Gastrocnemius medialis (tissue), 4 donors: Measurements from ENCODE around the gene ATE1. TPM values are rescaled to one million over a fixed set of nuclear protein-coding genes. Genes with fewer than 3 reads are reported as not detected.
"Not testable (repeated sequence)": the region's sequence is repeated elsewhere in the genome, so short reads cannot be mapped to it uniquely, and the experiment has no call there.

Experiments used
- ATAC-seq, 2 donors: fragments of 150-250 bp; one replicate each; pipeline ENCODE4 v1.9.1; 2016
- DNase-seq, 2 donors: peaks; one replicate each; pipeline ENCODE4 v3.0.0-alpha.2; 2019
- H3K27ac ChIP-seq, 4 donors: fragments of 200-600 bp; sonication (generic); 1 replicate in 1 of 4; 2 replicates in 3 of 4; pipeline ENCODE4 v1.5.1; 2016 to 2018; ENCODE audit warnings: mild to moderate bottlenecking in 2 of 4, moderate library complexity in 1 of 4
- H3K27me3 ChIP-seq, 3 donors: fragments of 200-600 bp; sonication (generic) in 2 of 3; 1 replicate in 1 of 3; 2 replicates in 2 of 3; pipeline versions ENCODE4 v1.5.1 to v1.6.0; 2016 to 2019; ENCODE audit warnings: mild to moderate bottlenecking in 1 of 3, moderate library complexity in 1 of 3
- H3K36me3 ChIP-seq, 2 donors: fragments of 200-600 bp; sonication (generic) in 1 of 2; one replicate each; pipeline ENCODE4 v1.5.1; 2017 to 2018
- H3K4me1 ChIP-seq, 2 donors: fragments of 200-600 bp; sonication (generic) in 1 of 2; one replicate each; pipeline ENCODE4 v1.5.1; 2016 to 2017; ENCODE audit warnings: mild to moderate bottlenecking in 2 of 2
- H3K4me3 ChIP-seq, 4 donors: fragments of 200-600 bp; sonication (generic) in 3 of 4; 1 replicate in 1 of 4; 2 replicates in 3 of 4; pipeline ENCODE4 v1.5.1; 2016 to 2019; ENCODE audit warnings: mild to moderate bottlenecking in 2 of 4
- H3K9me3 ChIP-seq, 3 donors: fragments of 200-600 bp; sonication (generic) in 2 of 3; 1 replicate in 1 of 3; 2 replicates in 2 of 3; pipeline ENCODE4 v1.5.1; 2016 to 2019
- POLR2A ChIP-seq, 2 donors: fragments of 450-650 bp; IDR thresholded peaks; one replicate each; pipeline ENCODE4 v1.6.1; 2017; ENCODE audit warnings: antibody characterized with exemption in 2 of 2, mild to moderate bottlenecking in 2 of 2, moderate library complexity in 2 of 2
- in situ Hi-C, 4 donors: fragments of 200-750 bp; cut with MboI; loops; one replicate each; pipeline versions ENCODE4 v1.15.0 to v1.8.0; 2017; ENCODE audit warnings: low sequenced_read_pairs in 4 of 4
- intact Hi-C: fragments of 100-400 bp; cut with DNase I; formaldehyde crosslinking; loops from one replicate; pipeline ENCODE4 v1.15.1; 2023; ENCODE audit warnings: low total_unique reads
- total RNA-seq, 4 donors: library from RNA; depleted of rRNA; stranded (reverse); fragments of >200 nt; gene quantifications; one replicate each; pipeline versions ENCODE4 v1.1.0 to v1.2.3, GENCODE V29; 2016
- TF ChIP-seq, protein P1 (sequence below), 5 experiments: fragments of 450-650 bp in 3 of 5; fragments of 200-600 bp in 2 of 5; sonication (generic) in 2 of 5; IDR thresholded peaks in 4 of 5; conservative IDR thresholded peaks in 1 of 5; 1 replicate in 4 of 5; 2 replicates in 1 of 5; pipeline ENCODE4 v1.5.1; 2016 to 2019; ENCODE audit warnings: antibody characterized with exemption in 5 of 5, mild to moderate bottlenecking in 3 of 5, moderate library complexity in 3 of 5

The ATE1 gene
- total RNA-seq, 4 donors from 2014 or later = 34.3 to 57.6 (median 39.4) TPM

DNA sequence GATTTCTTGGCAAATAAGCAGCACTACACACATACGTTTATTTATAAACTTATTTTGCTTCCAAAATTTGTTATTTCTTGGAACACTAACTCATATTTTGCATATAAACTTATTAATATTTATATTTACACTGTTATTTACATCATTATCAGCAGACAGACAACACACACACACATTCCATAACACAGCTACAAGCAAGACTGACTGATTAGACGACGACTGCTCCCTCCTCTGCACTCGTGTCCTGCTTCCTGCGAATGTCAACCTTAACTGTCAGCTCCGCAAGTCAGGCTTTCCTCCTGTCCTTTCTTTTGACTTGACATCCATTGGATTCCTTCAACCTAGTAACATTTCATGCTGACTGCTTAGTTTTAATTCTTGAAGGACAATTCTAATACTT is 96.6 kb downstream of the ATE1 start:
- in situ Hi-C loops (no loop called here), intact Hi-C loops (no loop called here)
- Histone ChIP-seq H3K27ac (no peak overlapping the region), H3K4me3 (no peak overlapping the region), H3K36me3 (peaks cover 0 to 34% of the 10 kb centered on the region in 2 donors), H3K27me3 (no peaks in the 10 kb centered on the region), H3K9me3 (no peaks in the 10 kb centered on the region), H3K4me1 (peaks cover 0 to 3% of the 10 kb centered on the region in 2 donors)
- TF ChIP-seq, protein P1, sequence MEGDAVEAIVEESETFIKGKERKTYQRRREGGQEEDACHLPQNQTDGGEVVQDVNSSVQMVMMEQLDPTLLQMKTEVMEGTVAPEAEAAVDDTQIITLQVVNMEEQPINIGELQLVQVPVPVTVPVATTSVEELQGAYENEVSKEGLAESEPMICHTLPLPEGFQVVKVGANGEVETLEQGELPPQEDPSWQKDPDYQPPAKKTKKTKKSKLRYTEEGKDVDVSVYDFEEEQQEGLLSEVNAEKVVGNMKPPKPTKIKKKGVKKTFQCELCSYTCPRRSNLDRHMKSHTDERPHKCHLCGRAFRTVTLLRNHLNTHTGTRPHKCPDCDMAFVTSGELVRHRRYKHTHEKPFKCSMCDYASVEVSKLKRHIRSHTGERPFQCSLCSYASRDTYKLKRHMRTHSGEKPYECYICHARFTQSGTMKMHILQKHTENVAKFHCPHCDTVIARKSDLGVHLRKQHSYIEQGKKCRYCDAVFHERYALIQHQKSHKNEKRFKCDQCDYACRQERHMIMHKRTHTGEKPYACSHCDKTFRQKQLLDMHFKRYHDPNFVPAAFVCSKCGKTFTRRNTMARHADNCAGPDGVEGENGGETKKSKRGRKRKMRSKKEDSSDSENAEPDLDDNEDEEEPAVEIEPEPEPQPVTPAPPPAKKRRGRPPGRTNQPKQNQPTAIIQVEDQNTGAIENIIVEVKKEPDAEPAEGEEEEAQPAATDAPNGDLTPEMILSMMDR (IDR thresholded peaks at IDR 0.05 in 4 of 5, conservative IDR thresholded peaks at IDR 0.05 in 1 of 5) = no peak
- no peak for TF ChIP-seq POLR2A (IDR thresholded peaks at IDR 0.05)
- no peak for ATAC-seq
- DNase-seq = no peak

DNA sequence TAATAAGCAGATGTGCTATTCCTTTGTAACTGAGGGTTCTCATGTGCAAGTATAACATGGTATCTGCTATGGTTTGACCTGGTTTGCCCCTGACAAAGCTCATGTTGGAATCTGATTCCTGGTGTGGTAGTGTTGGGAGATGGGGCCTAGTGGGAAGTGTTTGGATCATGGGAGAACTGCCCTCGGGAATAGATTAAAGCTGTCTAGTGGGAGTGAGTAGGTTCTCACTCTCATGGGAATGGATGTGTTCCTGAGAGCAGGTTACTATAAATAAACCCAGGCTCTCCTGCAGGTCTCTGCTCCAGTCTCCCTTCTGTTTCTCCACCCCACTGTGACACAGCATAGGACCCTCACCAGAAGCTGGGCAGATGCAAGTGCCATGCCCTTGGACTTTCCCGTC is 97.7 kb downstream of the ATE1 start:
- ATAC-seq = peak; percentile 36 to 55
- in situ Hi-C loops (no loop called here), intact Hi-C loops (no loop called here)
- no peak for TF ChIP-seq POLR2A (IDR thresholded peaks at IDR 0.05)
- TF ChIP-seq, protein P1 (IDR thresholded peaks at IDR 0.05 in 4 of 5, conservative IDR thresholded peaks at IDR 0.05 in 1 of 5) = no peak
- peaks cover 0 to 3% of the 10 kb centered on the region in 2 donors for H3K4me1 ChIP-seq
- no peak overlapping the region for H3K4me3 ChIP-seq
- H3K36me3 ChIP-seq = peaks cover 0 to 24% of the 10 kb centered on the region in 2 donors
- no peaks in the 10 kb centered on the region for H3K27me3 ChIP-seq
- DNase-seq = no peak
- H3K27ac ChIP-seq = no peak overlapping the region
- H3K9me3 ChIP-seq = no peaks in the 10 kb centered on the region

DNA sequence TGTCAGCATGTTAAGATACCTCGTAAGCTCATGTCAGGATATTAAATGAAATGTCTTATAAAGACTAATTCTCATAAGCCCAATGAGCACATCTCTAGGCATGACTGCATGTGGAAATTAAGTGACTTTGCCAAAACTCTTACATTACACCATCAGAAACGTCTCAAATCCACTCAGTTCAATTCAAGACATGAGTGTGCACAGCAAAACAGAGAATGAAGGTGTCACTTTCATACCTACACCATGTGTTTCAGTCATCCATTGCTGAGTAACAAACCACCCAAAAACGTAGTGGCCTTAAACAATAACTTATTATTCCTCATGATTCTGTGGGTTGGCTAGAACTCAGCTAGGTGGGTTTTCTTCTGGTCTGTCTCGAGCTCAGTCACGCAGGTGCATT is 99.8 kb downstream of the ATE1 start:
- Histone ChIP-seq H3K27ac (no peak overlapping the region), H3K27me3 (no peaks in the 10 kb centered on the region), H3K9me3 (no peaks in the 10 kb centered on the region), H3K36me3 (peaks cover 0 to 8% of the 10 kb centered on the region in 2 donors), H3K4me3 (no peak overlapping the region), H3K4me1 (peaks cover 3% of the 10 kb centered on the region in 2 donors)
- intact Hi-C loops (no loop called here), in situ Hi-C loops (no loop called here)
- TF ChIP-seq, protein P1 (IDR thresholded peaks at IDR 0.05 in 4 of 5, conservative IDR thresholded peaks at IDR 0.05 in 1 of 5) = no peak
- TF ChIP-seq POLR2A (IDR thresholded peaks at IDR 0.05) = no peak
- DNase-seq = no peak
- ATAC-seq = no peak

DNA sequence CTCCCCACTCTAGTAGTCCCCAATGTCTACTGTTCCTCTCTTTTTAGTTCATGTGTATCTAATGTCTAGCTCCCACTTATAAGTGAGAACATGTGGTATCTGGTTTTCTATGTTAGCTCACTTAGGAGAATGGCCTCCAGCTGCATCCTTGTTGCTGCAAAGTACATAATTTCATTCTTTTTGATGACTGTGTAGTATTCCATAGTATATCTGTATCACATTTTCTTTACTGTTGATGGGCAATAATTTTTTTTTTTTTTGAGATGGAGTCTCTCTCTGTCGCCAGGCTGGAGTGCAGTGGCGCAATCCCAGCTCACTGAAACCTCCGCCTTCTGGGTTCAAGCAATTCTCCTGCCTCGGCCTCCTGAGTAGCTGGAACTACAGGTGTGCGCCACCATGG is 101.1 kb downstream of the ATE1 start:
- DNase-seq, H3K27me3 ChIP-seq, H3K9me3 ChIP-seq, H3K4me1 ChIP-seq, in situ Hi-C loops, ATAC-seq, H3K36me3 ChIP-seq, intact Hi-C loops, H3K4me3 ChIP-seq, H3K27ac ChIP-seq: not testable (repeated sequence)

DNA sequence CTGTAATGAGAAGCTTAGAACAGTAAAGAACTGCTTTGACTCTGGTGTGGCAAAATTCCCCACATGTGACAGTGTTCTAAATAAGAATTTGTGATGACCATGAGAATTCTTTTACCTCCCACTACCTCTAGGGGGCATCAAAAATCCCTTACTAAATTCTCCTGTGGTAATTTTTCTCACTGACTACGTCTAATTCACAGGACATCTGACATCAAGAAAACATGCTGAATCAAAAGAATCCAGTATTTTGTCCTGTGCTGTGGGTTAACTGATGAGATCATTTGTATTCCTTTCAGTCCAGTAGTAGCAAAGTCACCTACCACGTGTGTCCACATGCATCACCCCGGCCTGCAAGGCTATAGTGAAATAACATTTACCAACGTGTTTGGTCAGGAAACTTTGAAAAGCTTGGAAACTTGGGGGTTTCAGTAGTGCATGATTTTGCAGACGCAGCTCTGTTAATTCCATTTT is 103.8 kb downstream of the ATE1 start:
- Histone ChIP-seq H3K9me3 (no peaks in the 10 kb centered on the region), H3K27ac (no peak overlapping the region), H3K4me3 (no peak overlapping the region), H3K4me1 (peaks cover 0 to 3% of the 10 kb centered on the region in 2 donors), H3K36me3 (peaks cover 0 to 8% of the 10 kb centered on the region in 2 donors), H3K27me3 (no peaks in the 10 kb centered on the region)
- no peak for TF ChIP-seq POLR2A (IDR thresholded peaks at IDR 0.05)
- TF ChIP-seq, protein P1 (IDR thresholded peaks at IDR 0.05 in 4 of 5, conservative IDR thresholded peaks at IDR 0.05 in 1 of 5) = peak; percentile 36 to 65 (median 48)
- peak in 1 of 2 donors; percentile 70 for ATAC-seq
- in situ Hi-C loops (no loop called here), intact Hi-C loops (loop anchor here (2.0 kb wide), 1 partner anchor 77 kb away; no protein-coding TSS in a partner anchor)
- DNase-seq = no peak
